Measurements from ENCODE around the gene OSTM1. TPM values are rescaled to one million over a fixed set of nuclear protein-coding genes. Genes with fewer than 3 reads are reported as not detected.

OSTM1 gene, protein sequence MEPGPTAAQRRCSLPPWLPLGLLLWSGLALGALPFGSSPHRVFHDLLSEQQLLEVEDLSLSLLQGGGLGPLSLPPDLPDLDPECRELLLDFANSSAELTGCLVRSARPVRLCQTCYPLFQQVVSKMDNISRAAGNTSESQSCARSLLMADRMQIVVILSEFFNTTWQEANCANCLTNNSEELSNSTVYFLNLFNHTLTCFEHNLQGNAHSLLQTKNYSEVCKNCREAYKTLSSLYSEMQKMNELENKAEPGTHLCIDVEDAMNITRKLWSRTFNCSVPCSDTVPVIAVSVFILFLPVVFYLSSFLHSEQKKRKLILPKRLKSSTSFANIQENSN
- polyA plus RNA-seq (ENCODE audit: low read depth in 6 of 6), result 10 to 100 TPM; 22.3 to 35.6 (median 32.8) TPM

DNA sequence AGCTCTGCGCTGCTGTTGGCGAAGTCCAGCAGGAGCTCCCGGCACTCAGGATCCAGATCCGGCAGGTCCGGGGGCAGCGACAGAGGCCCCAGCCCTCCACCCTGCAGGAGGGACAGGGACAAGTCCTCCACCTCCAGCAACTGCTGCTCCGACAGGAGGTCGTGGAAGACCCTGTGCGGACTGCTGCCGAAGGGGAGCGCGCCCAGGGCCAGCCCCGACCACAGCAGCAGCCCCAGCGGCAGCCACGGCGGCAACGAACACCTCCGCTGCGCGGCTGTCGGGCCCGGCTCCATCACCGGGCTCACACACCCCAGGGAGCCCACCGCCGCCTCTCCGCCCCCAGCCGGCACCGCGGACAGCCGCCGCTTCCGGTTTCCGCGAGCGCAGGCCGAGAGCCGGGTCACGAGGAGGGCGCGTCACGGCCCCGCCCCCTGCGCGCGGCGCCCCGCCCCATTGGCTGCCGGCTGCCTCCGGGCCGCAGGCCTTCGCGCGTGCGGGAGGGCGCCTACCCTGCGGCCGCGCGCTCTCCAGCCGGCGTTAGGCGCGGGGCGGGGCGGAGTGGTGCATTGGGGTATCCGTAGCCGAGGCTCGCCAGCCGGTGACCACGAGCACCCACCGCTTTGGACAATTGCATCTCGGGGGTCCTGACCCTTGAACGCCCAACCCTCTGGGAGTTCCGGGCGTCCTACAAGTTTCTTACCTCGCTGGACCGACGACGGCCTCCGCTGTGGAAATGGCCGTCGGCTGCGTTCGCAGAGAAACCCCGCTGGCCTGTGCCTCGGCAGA, at the start of gene OSTM1:
Gene OSTM1, minus strand, starts transcription at position 383 of the 786 bp plus-strand sequence. Its CDS starts 90 bp downstream, at position 293.
- peak; percentile 92 to 94 for ATAC-seq (ENCODE audit: low read depth in 2 of 2)

DNA sequence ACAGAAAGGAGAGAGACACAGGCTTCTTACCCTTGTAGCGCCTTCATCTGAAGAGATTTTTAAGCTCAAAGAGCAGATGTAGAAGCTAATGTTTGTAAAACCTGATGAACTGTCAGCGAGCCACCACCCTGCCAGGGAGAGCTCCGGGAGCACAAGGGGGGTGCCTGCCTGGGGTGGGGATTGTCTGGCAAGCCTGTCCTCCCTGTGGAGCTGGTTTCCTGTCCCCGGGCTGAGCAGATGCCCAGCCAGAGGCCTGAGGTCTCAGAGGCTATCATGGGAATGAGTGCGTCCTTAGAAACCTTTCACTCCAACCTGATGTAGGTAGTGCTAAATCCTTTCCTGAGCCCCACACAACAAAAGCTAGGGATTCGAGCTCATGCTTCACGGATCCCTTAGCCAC, 49.4 kb upstream of the OSTM1 start:
- Mint-ChIP-seq H3K27ac (no peak overlapping the region), H3K4me1 (peaks cover 14 to 25% (median 21%) of the 10 kb centered on the region in 3 donors), H3K4me3 (no peak overlapping the region), H3K9me3 (peaks cover 0 to 5% (median 0%) of the 10 kb centered on the region in 7 donors), H3K27me3 (peaks cover 80 to 96% (median 80%) of the 10 kb centered on the region in 3 donors), H3K36me3 (peaks cover 0 to 13% of the 10 kb centered on the region in 2 donors)
- ATAC-seq (ENCODE audit: low read depth in 2 of 2) (no peak), DNase-seq (no peak)

More for the DNA sequence above, at the start of gene OSTM1:
- Mint-ChIP-seq H3K27ac (peak within 1 kb of the TSS; percentile 82 to 97 (median 94)), H3K4me1 (peaks cover 8 to 26% (median 14%) of the 10 kb centered on the region in 3 donors), H3K9me3 (no peaks in the 10 kb centered on the region), H3K4me3 (peak within 1 kb of the TSS; percentile 78 to 97 (median 92)), H3K36me3 (no peaks in the 10 kb centered on the region), H3K27me3 (peaks cover 0 to 5% (median 4%) of the 10 kb centered on the region in 3 donors)
- DNase-seq, result peak; percentile 97

DNA sequence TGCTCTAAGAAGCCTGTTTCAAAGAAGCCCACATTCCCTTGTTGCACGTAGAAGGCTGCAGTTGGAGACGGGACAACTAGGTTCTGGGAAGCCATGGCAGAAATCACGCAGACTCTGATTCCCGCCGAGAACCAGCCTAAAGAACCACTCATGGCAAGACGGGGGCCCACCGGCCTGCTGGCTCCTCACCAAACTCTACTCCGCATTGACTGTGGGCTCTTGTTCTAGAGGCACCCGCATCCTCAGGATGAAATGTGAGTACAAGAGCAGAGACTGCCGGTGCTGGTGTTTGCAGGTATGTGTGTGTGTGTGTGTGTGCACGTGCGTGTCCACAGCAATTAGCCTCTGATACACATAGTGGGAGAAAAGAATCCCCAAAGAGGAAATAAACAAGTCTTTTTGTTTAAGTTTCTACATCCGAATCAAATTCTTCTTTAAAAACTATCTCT, 49.0 kb upstream of the OSTM1 start:
- DNase-seq (no peak), ATAC-seq (ENCODE audit: low read depth in 2 of 2) (no peak)
- peaks cover 16 to 29% (median 26%) of the 10 kb centered on the region in 3 donors for H3K4me1 Mint-ChIP-seq
- no peak overlapping the region for H3K27ac Mint-ChIP-seq
- peak overlapping the region in 2 of 8 donors; percentile 1 to 31 for H3K4me3 Mint-ChIP-seq
- H3K36me3 Mint-ChIP-seq, result peaks cover 0 to 11% of the 10 kb centered on the region in 2 donors
- peaks cover 79 to 95% (median 80%) of the 10 kb centered on the region in 3 donors for H3K27me3 Mint-ChIP-seq
- H3K9me3 Mint-ChIP-seq, result peaks cover 0 to 6% (median 0%) of the 10 kb centered on the region in 7 donors

DNA sequence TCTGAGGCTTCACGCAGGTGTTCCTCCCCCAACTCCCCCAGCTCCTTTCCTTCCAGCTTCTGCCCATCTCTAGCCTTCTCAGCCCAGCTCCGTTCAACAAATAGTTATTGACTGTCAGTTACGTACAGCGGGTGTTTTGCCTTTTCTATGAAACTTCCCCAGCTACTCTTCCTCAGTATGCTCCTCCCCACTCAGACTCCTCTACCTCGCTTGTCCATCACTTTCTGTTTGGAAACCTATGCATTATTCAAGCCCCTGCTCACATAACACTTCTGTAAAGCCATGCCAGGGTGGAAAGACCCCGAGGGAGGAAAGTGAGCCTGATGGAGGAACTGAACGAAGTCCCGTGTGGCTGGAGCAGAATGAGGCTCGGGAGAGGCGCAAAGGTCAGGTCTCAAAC, 47.1 kb upstream of the OSTM1 start:
- Mint-ChIP-seq H3K27ac (peak overlapping the region in 1 of 6 donors; percentile 26), H3K27me3 (peaks cover 74 to 87% (median 76%) of the 10 kb centered on the region in 3 donors), H3K4me1 (peaks cover 24 to 40% (median 33%) of the 10 kb centered on the region in 3 donors), H3K4me3 (peak overlapping the region in 2 of 8 donors; percentile 26 to 74), H3K9me3 (peaks cover 0 to 4% (median 1%) of the 10 kb centered on the region in 7 donors), H3K36me3 (peaks cover 4 to 19% of the 10 kb centered on the region in 2 donors)
- no peak for DNase-seq
- ATAC-seq (ENCODE audit: low read depth in 2 of 2), result no peak

DNA sequence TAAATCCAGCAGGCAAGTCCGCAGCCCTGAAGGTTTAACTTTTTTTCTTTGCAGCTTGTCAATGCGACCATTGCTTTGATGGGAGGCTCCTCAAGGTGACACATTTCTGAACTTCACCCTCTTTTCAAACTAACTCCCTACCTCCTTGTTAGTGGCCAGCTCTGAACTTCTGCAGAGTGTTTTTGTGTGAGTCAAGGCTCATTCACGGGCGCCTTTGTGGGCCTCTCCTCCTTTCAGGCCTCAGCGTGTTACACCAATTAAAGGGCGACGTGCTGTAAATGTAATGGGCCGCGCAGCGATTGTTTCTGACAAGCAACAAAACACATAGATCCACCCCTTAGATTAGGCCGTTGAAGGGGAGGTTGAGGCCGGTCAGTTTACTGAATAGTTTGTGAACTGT, 45.8 kb upstream of the OSTM1 start:
- H3K4me1 Mint-ChIP-seq, result peaks cover 35 to 52% (median 44%) of the 10 kb centered on the region in 3 donors
- no peak for DNase-seq
- peaks cover 77 to 89% (median 77%) of the 10 kb centered on the region in 3 donors for H3K27me3 Mint-ChIP-seq
- no peak for ATAC-seq (ENCODE audit: low read depth in 2 of 2)
- H3K27ac Mint-ChIP-seq, result no peak overlapping the region
- H3K4me3 Mint-ChIP-seq, result peak overlapping the region; percentile 5 to 98 (median 76)
- peaks cover 0 to 4% (median 0%) of the 10 kb centered on the region in 7 donors for H3K9me3 Mint-ChIP-seq
- peaks cover 4 to 19% of the 10 kb centered on the region in 2 donors for H3K36me3 Mint-ChIP-seq

DNA sequence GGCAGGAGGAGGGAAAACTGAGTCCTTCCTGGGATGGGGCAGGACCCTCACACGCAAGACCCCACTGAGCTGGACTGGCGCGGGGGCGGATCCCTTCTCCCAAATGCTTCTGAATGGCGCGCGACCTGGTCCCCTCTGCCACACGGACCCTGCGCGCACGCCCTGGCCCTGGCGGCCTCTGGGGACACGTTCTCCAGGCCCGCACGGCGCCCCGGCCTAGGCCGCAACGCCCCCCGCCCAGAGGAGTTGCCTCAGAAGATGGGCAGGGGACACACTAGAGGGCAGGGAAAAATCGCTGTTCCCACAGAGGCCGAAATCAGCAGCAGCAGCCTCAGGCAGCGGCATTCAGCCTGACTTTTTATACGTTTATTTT, 45.2 kb upstream of the OSTM1 start:
- H3K9me3 Mint-ChIP-seq, result peaks cover 0 to 4% (median 0%) of the 10 kb centered on the region in 7 donors
- H3K36me3 Mint-ChIP-seq, result peaks cover 4 to 19% of the 10 kb centered on the region in 2 donors
- H3K4me1 Mint-ChIP-seq, result peaks cover 40 to 57% (median 49%) of the 10 kb centered on the region in 3 donors
- peaks cover 77 to 89% (median 81%) of the 10 kb centered on the region in 3 donors for H3K27me3 Mint-ChIP-seq
- DNase-seq (no peak), ATAC-seq (ENCODE audit: low read depth in 2 of 2) (no peak)
- no peak overlapping the region for H3K27ac Mint-ChIP-seq
- H3K4me3 Mint-ChIP-seq, result peak overlapping the region in 7 of 8 donors; percentile 83 to 98 (median 96)

DNA sequence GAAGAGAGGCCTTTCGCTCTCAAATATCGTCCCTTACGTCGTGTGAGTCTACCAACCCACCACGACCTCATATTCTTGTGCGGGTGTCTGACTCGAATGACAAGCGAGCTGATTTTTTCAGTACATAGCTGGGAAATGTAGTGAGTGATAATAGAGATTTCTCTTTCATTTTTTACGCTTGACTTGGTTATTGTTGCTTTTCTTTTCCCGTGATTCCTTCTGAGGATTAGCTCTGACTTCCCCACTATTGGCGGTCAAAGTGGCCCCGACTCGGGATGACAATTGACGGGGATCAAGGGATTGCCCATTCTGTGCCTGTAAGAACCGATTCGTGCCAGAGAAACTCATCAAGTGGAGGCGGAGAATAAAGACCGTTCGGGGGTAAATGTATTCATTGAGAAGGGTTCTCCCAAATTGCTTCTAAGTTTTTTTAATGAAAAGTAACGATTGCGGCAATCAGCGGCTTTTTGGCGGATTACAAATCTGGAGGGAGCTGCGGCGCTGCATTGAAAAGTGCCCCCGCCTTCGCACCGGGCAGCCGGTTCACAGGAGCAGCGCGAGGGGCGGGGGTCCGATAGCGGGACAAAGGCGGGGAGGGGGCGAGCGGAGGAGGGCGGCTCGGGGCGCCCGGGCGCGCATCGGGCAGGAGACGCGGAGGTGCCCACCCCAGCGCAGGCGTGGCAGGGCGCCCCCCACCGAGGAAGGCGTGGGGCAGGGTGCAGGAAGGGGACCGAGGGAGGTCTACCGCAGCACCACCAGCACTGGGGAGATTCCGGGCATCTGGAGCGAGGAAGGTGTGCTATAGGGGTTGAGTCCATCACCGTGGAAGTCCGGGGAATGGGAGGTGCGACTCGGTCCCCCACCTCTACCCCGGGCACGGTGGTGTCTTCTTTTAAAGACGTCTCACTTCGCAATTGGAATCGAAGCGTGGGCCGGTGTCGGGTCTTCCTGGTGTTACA, 44.5 kb upstream of the OSTM1 start:
- Mint-ChIP-seq H3K9me3 (peaks cover 0 to 4% (median 0%) of the 10 kb centered on the region in 7 donors), H3K36me3 (peaks cover 4 to 19% of the 10 kb centered on the region in 2 donors), H3K27ac (peak overlapping the region in 2 of 6 donors; percentile 87 to 92), H3K27me3 (peaks cover 77 to 89% (median 81%) of the 10 kb centered on the region in 3 donors), H3K4me1 (peaks cover 47 to 64% (median 56%) of the 10 kb centered on the region in 3 donors), H3K4me3 (peak overlapping the region; percentile 83 to 98 (median 95))
- DNase-seq (no peak), ATAC-seq (ENCODE audit: low read depth in 2 of 2) (peak; percentile 13 to 22)

DNA sequence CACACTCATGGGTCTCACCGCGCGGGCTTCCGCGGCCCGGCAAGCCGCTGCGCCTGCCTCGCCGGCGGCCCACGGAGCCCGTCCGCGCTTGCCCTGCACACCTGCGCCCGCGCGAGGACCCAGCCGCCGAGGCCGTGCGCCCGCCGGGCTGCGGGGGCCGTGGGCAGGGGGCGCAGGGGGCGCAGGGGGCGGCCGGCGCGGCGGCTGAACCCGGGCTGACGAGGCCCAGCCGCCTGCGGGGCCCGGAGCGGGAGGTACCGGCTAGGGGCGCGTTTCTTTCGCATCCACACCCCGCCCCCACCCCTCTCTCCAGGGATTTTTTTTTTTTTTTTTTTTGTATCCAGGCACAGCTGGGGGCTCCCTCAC, 43.8 kb upstream of the OSTM1 start:
- Mint-ChIP-seq H3K36me3 (peaks cover 4 to 19% of the 10 kb centered on the region in 2 donors), H3K27ac (no peak overlapping the region), H3K9me3 (peaks cover 0 to 4% (median 0%) of the 10 kb centered on the region in 7 donors), H3K4me3 (peak overlapping the region; percentile 83 to 98 (median 95)), H3K27me3 (peaks cover 75 to 89% (median 81%) of the 10 kb centered on the region in 3 donors), H3K4me1 (peaks cover 48 to 68% (median 57%) of the 10 kb centered on the region in 3 donors)
- no peak for DNase-seq
- peak; percentile 17 to 25 for ATAC-seq (ENCODE audit: low read depth in 2 of 2)

DNA sequence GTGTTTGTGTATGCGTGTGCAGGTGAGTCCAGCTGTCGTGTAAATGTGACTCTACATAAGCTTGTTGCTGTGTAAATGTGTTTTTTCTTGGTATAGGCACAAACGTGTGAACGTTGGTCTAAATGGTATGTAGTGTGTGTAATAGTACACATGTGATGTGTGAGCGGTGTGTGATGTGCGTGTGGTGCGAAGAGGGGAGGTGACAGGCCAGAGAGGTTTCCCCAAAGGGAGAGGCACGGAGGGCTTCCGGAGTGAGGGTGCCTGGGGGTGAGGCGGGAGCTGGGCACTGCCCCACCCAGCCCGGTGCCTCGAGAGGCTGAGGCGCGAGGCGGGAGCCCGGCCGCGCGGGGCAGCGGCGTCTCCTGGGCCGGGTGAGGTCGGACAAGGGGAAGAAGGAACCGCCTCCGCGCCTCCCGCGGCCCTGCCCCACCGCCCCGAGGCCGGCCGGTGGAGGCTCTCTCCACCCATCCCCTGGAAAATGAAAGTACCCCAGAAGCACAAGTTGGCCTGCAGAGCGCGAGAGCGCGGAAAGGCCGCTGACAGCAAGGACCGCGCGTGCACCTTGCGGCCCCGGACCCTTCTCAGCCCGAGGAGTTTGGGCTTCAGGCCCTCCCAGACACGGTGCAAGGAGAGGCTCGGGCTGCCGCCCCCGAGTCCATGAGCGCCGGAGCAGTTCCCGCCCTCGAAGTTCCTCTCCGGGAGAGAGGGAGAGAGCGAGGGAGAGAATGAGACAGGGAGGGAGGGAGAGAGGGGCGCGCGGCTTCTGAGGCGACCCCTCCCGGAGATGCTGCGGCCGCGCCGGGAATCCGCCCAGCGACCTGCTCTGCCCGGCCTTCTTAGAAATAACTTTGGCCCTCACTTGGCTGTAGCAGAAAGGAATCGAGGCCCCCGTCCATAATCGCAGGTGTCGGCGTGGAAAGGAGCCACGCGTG, 43.2 kb upstream of the OSTM1 start:
- Mint-ChIP-seq H3K36me3 (peaks cover 4 to 19% of the 10 kb centered on the region in 2 donors), H3K4me1 (peaks cover 48 to 68% (median 54%) of the 10 kb centered on the region in 3 donors)
- DNase-seq, result peak; percentile 42

DNA sequence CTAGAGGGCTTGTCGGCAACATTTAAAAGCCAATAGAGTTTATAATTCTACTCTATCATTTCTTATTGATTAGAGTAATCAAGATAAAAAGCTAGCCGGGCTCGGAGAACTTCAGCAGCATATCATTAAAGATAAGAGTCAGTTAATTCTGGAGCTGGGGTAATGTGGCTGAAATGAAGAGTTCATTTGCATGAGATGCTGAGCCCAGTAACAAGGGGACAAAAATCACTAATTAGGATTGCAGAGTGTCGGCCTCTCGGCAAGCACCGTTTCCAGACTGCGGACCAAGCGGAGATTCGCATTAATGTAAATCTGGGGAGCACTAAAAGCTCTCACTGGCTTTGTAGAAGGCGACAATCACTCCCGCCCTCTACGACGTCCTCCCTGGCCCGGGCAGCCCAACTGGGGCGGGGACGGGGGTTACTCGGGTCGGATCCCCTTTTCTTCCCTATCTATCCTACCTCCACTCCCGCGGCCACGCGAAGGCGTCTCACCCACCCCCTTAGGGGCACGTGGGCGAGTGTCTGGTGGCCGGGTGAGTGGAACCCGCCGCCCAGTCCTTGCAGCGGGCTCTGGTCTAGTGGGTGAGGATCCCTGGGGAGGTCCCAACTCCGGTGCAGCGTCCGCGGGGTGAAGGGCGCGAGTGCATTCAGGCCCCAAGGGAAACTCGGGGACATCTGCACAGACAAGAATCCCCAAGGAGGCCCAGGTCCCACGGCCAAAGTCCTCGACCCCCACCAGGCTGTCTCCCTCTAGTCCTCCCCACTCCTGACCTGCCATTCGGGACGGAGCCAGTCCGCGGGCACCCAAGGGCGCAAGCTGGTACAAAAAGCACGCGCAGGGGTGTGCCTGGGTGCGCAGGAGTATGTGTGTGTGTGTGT, 42.2 kb upstream of the OSTM1 start:
- peaks cover 75 to 90% (median 83%) of the 10 kb centered on the region in 3 donors for H3K27me3 Mint-ChIP-seq
- peak overlapping the region; percentile 83 to 96 (median 92) for H3K4me3 Mint-ChIP-seq
- ATAC-seq (ENCODE audit: low read depth in 2 of 2) (no peak), DNase-seq (no peak)
- peaks cover 0 to 4% (median 0%) of the 10 kb centered on the region in 7 donors for H3K9me3 Mint-ChIP-seq
- peaks cover 4 to 17% of the 10 kb centered on the region in 2 donors for H3K36me3 Mint-ChIP-seq
- H3K4me1 Mint-ChIP-seq, result peaks cover 48 to 68% (median 54%) of the 10 kb centered on the region in 3 donors
- peak overlapping the region in 5 of 6 donors; percentile 5 to 88 (median 23) for H3K27ac Mint-ChIP-seq

More for the DNA sequence above, 43.2 kb upstream of the OSTM1 start:
- H3K27ac Mint-ChIP-seq, result peak overlapping the region in 4 of 6 donors; percentile 3 to 69 (median 19)
- peaks cover 75 to 89% (median 81%) of the 10 kb centered on the region in 3 donors for H3K27me3 Mint-ChIP-seq
- peak; percentile 49 to 55 for ATAC-seq (ENCODE audit: low read depth in 2 of 2)
- peaks cover 0 to 4% (median 0%) of the 10 kb centered on the region in 7 donors for H3K9me3 Mint-ChIP-seq
- peak overlapping the region; percentile 83 to 96 (median 92) for H3K4me3 Mint-ChIP-seq

Data from naive B cell (primary cell).